K562 (cell line): ENCODE data around the gene BMPER. TPM values are rescaled to one million over a fixed set of nuclear protein-coding genes. Genes with fewer than 3 reads are reported as not detected.

Source experiments
- ATAC-seq: fragments of 200-7000 bp; cut with Tn5 transposase; 3 replicates; pipeline ENCODE4 v1.9.1; 2020; ENCODE audit warnings: moderate library complexity
- BruUV-seq: library from RNA; stranded (reverse); fragments of 400-500 nt; replicated peaks from 2 replicates; lab custom pipeline; 2021; lab: Mats Ljungman, UMichigan
- CTCF ChIA-PET: fragments of 300-600 bp; formaldehyde crosslinking; extraction: SDS; loops from one replicate; lab custom pipeline; 2021; ENCODE audit warnings: low intra/inter-chr PET ratio; lab: Yijun Ruan, JAX
- POLR2A ChIA-PET: fragments of 300-600, 350-650 bp; sonication (Branson Sonifier 250); formaldehyde crosslinking; extraction: SDS; loops from one replicate; lab custom pipeline; 2021; ENCODE audit warnings: antibody characterized with exemption, inconsistent platforms; lab: Yijun Ruan, JAX
- DNase-seq, 4 experiments: peaks; one replicate each; pipeline versions ENCODE4 v3.0.0 to v3.0.0-alpha.2; 2011 to 2018; ENCODE audit warnings: low spot score in 3 of 4, mixed read lengths in 3 of 4; ENCODE audit errors: extremely low read depth in 1 of 4
- FAIRE-seq: peaks from 2 replicates; lab custom pipeline; 2011; peaks lifted over from hg19 to GRCh38; lab: Jason Lieb, UNC
- H2AFZ ChIP-seq: 2 replicates; pipeline ENCODE4 v1.6.0; 2011; ENCODE audit warnings: low read depth, low read length, control low read depth, inconsistent platforms
- H3K27ac ChIP-seq: fragments of 200-600 bp; 3 replicates; pipeline ENCODE4 v1.8.0; 2011; ENCODE audit warnings: low read depth, mild to moderate bottlenecking, control low read depth, inconsistent platforms, low read length, moderate library complexity, mixed read lengths; ENCODE audit errors: extremely low read depth
- H3K27me3 ChIP-seq, 2 experiments: fragments of 300-600 bp in 1 of 2; 2 replicates in 1 of 2; 3 replicates in 1 of 2; pipeline versions ENCODE4 v1.6.0 to v1.8.0; 2011; ENCODE audit warnings: inconsistent platforms in 2 of 2, low read length in 2 of 2, mild to moderate bottlenecking in 1 of 2, mixed read lengths in 1 of 2, moderate library complexity in 1 of 2; ENCODE audit not compliant: control insufficient read depth in 2 of 2, insufficient read depth in 2 of 2
- H3K36me3 ChIP-seq: fragments of 300-600 bp; 3 replicates; pipeline ENCODE4 v1.8.0; 2011; ENCODE audit warnings: mild to moderate bottlenecking, low read length, inconsistent platforms; ENCODE audit not compliant: control insufficient read depth, insufficient read depth
- H3K4me1 ChIP-seq, 2 experiments: fragments of 200-600 bp in 1 of 2; replicated peaks in 1 of 2; 2 replicates in 1 of 2; 3 replicates in 1 of 2; pipeline versions ENCODE4 v1.5.1 to v1.8.0; 2011; ENCODE audit warnings: inconsistent platforms in 2 of 2, low read length in 2 of 2, mild to moderate bottlenecking in 1 of 2, mixed read lengths in 1 of 2, moderate library complexity in 1 of 2; ENCODE audit not compliant: control insufficient read depth in 2 of 2, insufficient read depth in 2 of 2
- H3K4me2 ChIP-seq: 2 replicates; pipeline ENCODE4 v1.6.1; 2011; ENCODE audit warnings: low read length, control low read depth, inconsistent platforms, mixed read lengths; ENCODE audit not compliant: insufficient read depth
- H3K4me3 ChIP-seq: fragments of 200-600 bp; sonication (generic), shearing (Covaris generic); 2 replicates; pipeline ENCODE4 v1.5.1; 2016; ENCODE audit warnings: control low read depth, inconsistent platforms
- H3K79me2 ChIP-seq: fragments of 200-600 bp; 3 replicates; pipeline ENCODE4 v1.8.0; 2011; ENCODE audit warnings: low read length, inconsistent platforms; ENCODE audit not compliant: control insufficient read depth, insufficient read depth
- H3K9ac ChIP-seq, 2 experiments: 2 replicates each; pipeline versions ENCODE4 v1.6.0 to v1.6.1; 2011; ENCODE audit warnings: low read depth in 2 of 2, low read length in 2 of 2, control low read depth in 1 of 2, inconsistent platforms in 1 of 2, mild to moderate bottlenecking in 1 of 2, mixed read lengths in 1 of 2; ENCODE audit not compliant: insufficient read depth in 1 of 2
- H3K9me1 ChIP-seq: one replicate; pipeline ENCODE4 v1.6.0; 2011; ENCODE audit warnings: inconsistent platforms, mild to moderate bottlenecking, low read length, moderate library complexity; ENCODE audit not compliant: control insufficient read depth, insufficient read depth
- H3K9me3 ChIP-seq: replicated peaks from 2 replicates; pipeline ENCODE4 v1.5.1; 2011; ENCODE audit warnings: low read depth, low read length, inconsistent platforms; ENCODE audit not compliant: control insufficient read depth, insufficient read depth
- H4K20me1 ChIP-seq: replicated peaks from 2 replicates; pipeline ENCODE4 v1.6.1; 2011; ENCODE audit warnings: low read length, inconsistent platforms, mixed read lengths; ENCODE audit not compliant: control insufficient read depth, insufficient read depth
- ARID2 ChIP-seq: fragments of 450-650 bp; IDR thresholded peaks from 2 replicates; pipeline ENCODE4 v1.6.1; 2017; ENCODE audit warnings: antibody characterized with exemption, mild to moderate bottlenecking
- ATF7 ChIP-seq: fragments of 450-650 bp; IDR thresholded peaks from 2 replicates; pipeline ENCODE4 v1.7.1; 2014; ENCODE audit warnings: mild to moderate bottlenecking, moderate library complexity
- BRCA1 ChIP-seq, 2 experiments: fragments of 450-650 bp in 1 of 2; sonication (generic) in 1 of 2; formaldehyde crosslinking in 1 of 2; IDR thresholded peaks; 2 replicates each; pipeline versions ENCODE4 v1.5.0 to v1.6.1; 2017 to 2020; ENCODE audit warnings: mild to moderate bottlenecking in 1 of 2, missing genetic modification reagents in 1 of 2
- CAMTA2 ChIP-seq: fragments of 250-450 bp; sonication (Bioruptor Pico); conservative IDR thresholded peaks from 2 replicates; pipeline ENCODE4 v1.5.1; 2022
- HCFC1 ChIP-seq: IDR thresholded peaks from 2 replicates; pipeline ENCODE4 v1.6.1; 2012; ENCODE audit warnings: low read depth, low read length, improper control_type of control experiment
- NCOA4 ChIP-seq: fragments of 450-650 bp; IDR thresholded peaks from 2 replicates; pipeline ENCODE4 v1.6.1; 2018; ENCODE audit warnings: mild to moderate bottlenecking; ENCODE audit not compliant: partially characterized antibody
- RFX5 ChIP-seq: IDR thresholded peaks from 2 replicates; pipeline ENCODE4 v1.6.1; 2011; ENCODE audit warnings: low read depth, mild to moderate bottlenecking, improper control_type of control experiment, low read length
- SMARCC2 ChIP-seq: fragments of 450-650 bp; IDR thresholded peaks from 2 replicates; pipeline ENCODE4 v1.6.1; 2017; ENCODE audit warnings: antibody characterized with exemption, moderate library complexity, mild to moderate bottlenecking, low read depth
- ZNF239 ChIP-seq: fragments of 250-450 bp; sonication (Bioruptor Pico); IDR thresholded peaks from 2 replicates; pipeline ENCODE4 v1.4.0; 2020; ENCODE audit warnings: mild to moderate bottlenecking
- ZNF253 ChIP-seq: fragments of 250-450 bp; sonication (Bioruptor Pico); conservative IDR thresholded peaks from 2 replicates; pipeline ENCODE4 v1.6.1; 2021; ENCODE audit warnings: mild to moderate bottlenecking
- ZNF263 ChIP-seq: sonication (generic); formaldehyde crosslinking; IDR thresholded peaks from 2 replicates; pipeline ENCODE4 v1.8.0; 2022; ENCODE audit warnings: mild to moderate bottlenecking, missing genetic modification reagents, borderline replicate concordance
- ZNF668 ChIP-seq: fragments of 250-450 bp; sonication (Bioruptor Pico); IDR thresholded peaks from 2 replicates; pipeline ENCODE4 v1.8.0; 2022; ENCODE audit warnings: mild to moderate bottlenecking, inconsistent platforms
- WGBS: fragments of 100-300 bp; shearing (Covaris generic); methylation state at CpG from one replicate; pipeline ENCODE4 v1.1.6; 2016; ENCODE audit warnings: low coverage, mixed read lengths; ENCODE audit not compliant: insufficient coverage; ENCODE audit errors: missing lambda C conversion rate; 5-methylcytosine and 5-hydroxymethylcytosine counted together
- in situ Hi-C: fragments of 300-500 bp; cut with MboI; formaldehyde crosslinking; loops from 4 replicates; pipeline ENCODE4 v1.15.0; 2018; ENCODE audit warnings: inconsistent platforms, mixed read lengths
- intact Hi-C: fragments of 100-400 bp; cut with micrococcal nuclease; formaldehyde crosslinking; loops from 2 replicates; pipeline ENCODE4 v1.14.2; 2022
- polyA plus RNA-seq, 8 experiments: library from polyadenylated mRNA; depleted of rRNA in 4 of 8; stranded (reverse) in 5 of 8; unstranded in 3 of 8; fragments of >200 nt; fragmentation: Nextera tagmentation in 2 of 8; fragmentation: Illumina TruSeq in 1 of 8; extraction: Ambion mirVana in 2 of 8; extraction: Trizol in 1 of 8; gene quantifications; 2 replicates each; pipeline versions ENCODE4 v1.2.1 to v1.2.3, GENCODE V29; 2011 to 2014; ENCODE audit warnings: inconsistent platforms in 1 of 8, missing spikeins in 1 of 8
- total RNA-seq, 7 experiments: library from RNA; depleted of rRNA in 6 of 7; stranded (reverse); fragments of >200 nt in 6 of 7; fragmentation: Illumina TruSeq in 2 of 7; extraction: Trizol in 2 of 7; gene quantifications; 2 replicates each; pipeline versions ENCODE4 v1.2.1 to v1.2.3, GENCODE V29; 2011 to 2021; ENCODE audit warnings: low replicate concordance in 1 of 7
- TF ChIP-seq, protein P1 (sequence below): fragments of 250-450 bp; sonication (Bioruptor Pico); IDR thresholded peaks from 2 replicates; pipeline ENCODE4 v1.5.0; 2022; ENCODE audit warnings: mild to moderate bottlenecking
- TF ChIP-seq, protein P2 (sequence below), 2 experiments: fragments of 450-650 bp; IDR thresholded peaks; 2 replicates each; pipeline ENCODE4 v1.6.1; 2016; ENCODE audit warnings: mild to moderate bottlenecking in 2 of 2, borderline replicate concordance in 1 of 2, low read depth in 1 of 2, moderate library complexity in 1 of 2

BMPER gene
- total and polyA plus RNA-seq, 9 of the 15 experiments (the other 6 are each of a cell fraction or from before 2014, with no cell fraction given) = not detected

DNA sequence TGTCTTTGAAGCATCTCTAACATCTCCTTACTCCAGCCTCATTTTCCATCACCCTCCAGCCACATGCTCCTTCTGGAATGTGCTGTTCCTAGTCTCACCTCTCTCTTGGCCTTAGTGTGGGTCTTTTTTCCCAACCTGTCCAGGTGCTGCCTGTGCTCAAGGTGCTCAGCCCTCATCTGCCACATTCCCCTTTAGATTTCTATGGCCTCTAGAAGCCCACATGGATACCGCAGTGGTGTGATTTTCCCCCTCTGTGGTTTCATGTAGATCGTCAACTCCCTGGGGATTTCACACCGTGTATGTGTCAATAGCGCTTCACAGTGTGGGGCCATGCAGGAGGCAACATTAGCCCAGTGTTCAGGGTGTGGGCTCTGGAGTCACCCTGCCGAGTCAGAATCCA is 32.5 kb downstream of the BMPER start:
- Histone ChIP-seq H3K4me2 (no peak overlapping the region), H3K27me3 (no peaks in the 10 kb centered on the region; a peak in 1 of 5 replicates), H3K9ac (no peak overlapping the region), H3K9me3 (no peaks in the 10 kb centered on the region), H3K4me3 (no peak overlapping the region), H3K9me1 (no peaks in the 10 kb centered on the region), H3K36me3 (no peaks in the 10 kb centered on the region), H4K20me1 (no peaks in the 10 kb centered on the region), H3K27ac (no peak overlapping the region), H3K79me2 (no peaks in the 10 kb centered on the region), H3K4me1 (no peaks in the 10 kb centered on the region), H2AFZ (no peak overlapping the region)
- no peak for FAIRE-seq
- WGBS = 0% methylated on average over 4 of the region's 5 CpGs
- CTCF ChIA-PET = no interaction called here
- POLR2A ChIA-PET = no interaction called here
- intact Hi-C loops (no loop called here), in situ Hi-C loops (loop anchor here (10.0 to 25.0 kb wide), 2 partner anchors 693 to 1151 kb away; no protein-coding TSS in a partner anchor)
- BruUV-seq = no TSS peak
- no peak for ATAC-seq
- no peak for DNase-seq
- TF ChIP-seq SMARCC2 (no peak), ARID2 (no peak), RFX5 (no peak), ZNF253 (CRISPR knock-in tag) (no peak), ZNF239 (CRISPR knock-in tag) (no peak), NCOA4 (no peak), BRCA1 (IDR thresholded peaks at IDR 0.05) (no peak), BRCA1 (CRISPR knock-in tag; IDR thresholded peaks at IDR 0.05) (no peak), ATF7 (no peak), ZNF263 (CRISPR knock-in tag) (no peak), CAMTA2 (CRISPR knock-in tag) (no peak), HCFC1 (no peak), ZNF668 (CRISPR knock-in tag) (no peak)
- TF ChIP-seq, protein P1, sequence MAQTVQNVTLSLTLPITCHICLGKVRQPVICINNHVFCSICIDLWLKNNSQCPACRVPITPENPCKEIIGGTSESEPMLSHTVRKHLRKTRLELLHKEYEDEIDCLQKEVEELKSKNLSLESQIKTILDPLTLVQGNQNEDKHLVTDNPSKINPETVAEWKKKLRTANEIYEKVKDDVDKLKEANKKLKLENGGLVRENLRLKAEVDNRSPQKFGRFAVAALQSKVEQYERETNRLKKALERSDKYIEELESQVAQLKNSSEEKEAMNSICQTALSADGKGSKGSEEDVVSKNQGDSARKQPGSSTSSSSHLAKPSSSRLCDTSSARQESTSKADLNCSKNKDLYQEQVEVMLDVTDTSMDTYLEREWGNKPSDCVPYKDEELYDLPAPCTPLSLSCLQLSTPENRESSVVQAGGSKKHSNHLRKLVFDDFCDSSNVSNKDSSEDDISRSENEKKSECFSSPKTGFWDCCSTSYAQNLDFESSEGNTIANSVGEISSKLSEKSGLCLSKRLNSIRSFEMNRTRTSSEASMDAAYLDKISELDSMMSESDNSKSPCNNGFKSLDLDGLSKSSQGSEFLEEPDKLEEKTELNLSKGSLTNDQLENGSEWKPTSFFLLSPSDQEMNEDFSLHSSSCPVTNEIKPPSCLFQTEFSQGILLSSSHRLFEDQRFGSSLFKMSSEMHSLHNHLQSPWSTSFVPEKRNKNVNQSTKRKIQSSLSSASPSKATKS = no peak
- TF ChIP-seq, protein P2, sequence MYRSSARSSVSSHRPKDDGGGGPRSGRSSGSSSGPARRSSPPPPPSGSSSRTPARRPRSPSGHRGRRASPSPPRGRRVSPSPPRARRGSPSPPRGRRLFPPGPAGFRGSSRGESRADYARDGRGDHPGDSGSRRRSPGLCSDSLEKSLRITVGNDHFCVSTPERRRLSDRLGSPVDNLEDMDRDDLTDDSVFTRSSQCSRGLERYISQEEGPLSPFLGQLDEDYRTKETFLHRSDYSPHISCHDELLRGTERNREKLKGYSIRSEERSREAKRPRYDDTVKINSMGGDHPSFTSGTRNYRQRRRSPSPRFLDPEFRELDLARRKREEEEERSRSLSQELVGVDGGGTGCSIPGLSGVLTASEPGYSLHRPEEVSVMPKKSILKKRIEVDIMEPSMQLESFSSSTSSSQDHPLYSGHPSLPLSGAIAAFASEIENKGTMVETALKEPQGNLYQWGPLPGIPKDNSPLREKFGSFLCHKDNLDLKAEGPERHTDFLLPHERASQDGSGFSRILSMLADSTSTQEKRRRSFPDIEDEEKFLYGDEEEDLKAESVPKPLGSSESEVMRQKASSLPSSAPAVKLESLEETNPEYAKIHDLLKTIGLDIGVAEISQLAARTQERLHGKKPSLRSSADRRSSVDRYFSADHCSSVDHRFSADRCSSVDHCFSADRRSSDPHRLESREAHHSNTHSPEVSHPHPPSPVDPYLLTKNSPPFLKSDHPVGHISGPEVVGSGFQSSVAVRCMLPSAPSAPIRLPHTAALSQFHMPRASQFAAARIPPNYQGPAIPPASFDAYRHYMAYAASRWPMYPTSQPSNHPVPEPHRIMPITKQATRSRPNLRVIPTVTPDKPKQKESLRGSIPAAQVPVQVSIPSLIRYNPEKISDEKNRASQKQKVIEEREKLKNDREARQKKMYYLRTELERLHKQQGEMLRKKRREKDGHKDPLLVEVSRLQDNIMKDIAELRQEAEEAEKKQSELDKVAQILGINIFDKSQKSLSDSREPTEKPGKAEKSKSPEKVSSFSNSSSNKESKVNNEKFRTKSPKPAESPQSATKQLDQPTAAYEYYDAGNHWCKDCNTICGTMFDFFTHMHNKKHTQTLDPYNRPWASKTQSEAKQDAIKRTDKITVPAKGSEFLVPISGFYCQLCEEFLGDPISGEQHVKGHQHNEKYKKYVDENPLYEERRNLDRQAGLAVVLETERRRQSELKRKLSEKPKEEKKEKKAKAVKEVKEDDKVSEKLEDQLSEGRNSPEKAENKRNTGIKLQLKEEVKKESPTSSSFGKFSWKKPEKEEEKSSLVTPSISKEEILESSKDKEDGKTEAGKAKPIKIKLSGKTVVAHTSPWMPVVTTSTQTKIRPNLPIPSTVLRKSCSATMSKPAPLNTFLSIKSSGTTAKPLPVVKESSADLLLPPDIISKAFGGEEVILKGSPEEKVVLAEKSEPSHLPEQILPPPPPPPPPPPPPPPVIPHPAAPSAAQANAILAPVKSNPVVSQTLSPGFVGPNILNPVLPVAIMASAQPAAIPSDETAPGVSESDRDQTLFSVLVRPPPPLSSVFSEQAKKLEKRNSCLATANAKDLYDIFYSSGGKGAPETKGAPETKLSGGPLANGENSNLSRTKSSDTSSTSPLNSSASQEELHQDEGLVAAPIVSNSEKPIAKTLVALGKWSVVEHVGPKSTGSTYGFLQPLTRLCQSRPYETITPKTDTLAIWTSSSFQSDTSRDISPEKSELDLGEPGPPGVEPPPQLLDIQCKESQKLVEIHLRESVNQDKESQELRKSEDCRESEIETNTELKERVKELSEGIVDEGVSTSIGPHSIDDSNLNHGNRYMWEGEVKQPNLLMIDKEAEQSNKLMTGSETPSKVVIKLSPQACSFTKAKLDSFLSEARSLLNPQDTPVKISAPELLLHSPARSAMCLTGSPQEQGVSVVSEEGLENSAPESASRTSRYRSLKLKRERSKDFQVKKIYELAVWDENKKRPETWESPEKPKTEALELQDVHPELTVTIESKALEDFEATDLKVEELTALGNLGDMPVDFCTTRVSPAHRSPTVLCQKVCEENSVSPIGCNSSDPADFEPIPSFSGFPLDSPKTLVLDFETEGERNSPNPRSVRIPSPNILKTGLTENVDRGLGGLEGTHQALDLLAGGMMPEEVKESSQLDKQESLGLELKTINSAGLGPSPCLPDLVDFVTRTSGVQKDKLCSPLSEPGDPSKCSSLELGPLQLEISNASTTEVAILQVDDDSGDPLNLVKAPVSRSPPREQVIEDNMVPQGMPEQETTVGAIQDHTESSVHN (IDR thresholded peaks at IDR 0.05; ENCODE audit: borderline replicate concordance in 1 of 2, low read depth in 1 of 2) = no peak
